MV-4-11 (cell line): Measurements from ENCODE around the gene CENPP.

Experiments used
- DNase-seq: peaks from one replicate; lab custom pipeline; 2025; lab: John Stamatoyannopoulos, UW

The CENPP gene

GRCh38 chr9:92313624-92314012 is 12.1 kb upstream of the CENPP start:
- DNase-seq = no peak

GRCh38 chr9:92315456-92315855 is 10.3 kb upstream of the CENPP start:
- DNase-seq = peak; percentile 25

- DNase-seq = no peak
Measured at GRCh38 chr9:92324431-92324830, 1.3 kb upstream of the CENPP start.

- DNase-seq = no peak
Measured at GRCh38 chr9:92324889-92325268, 874 bp upstream of the CENPP start.

- DNase-seq = peak; percentile 57
Measured at GRCh38 chr9:92325991-92326500, 293 bp downstream of the CENPP start.

- no peak for DNase-seq
Measured at GRCh38 chr9:92327283-92327850, 1.6 kb downstream of the CENPP start.

GRCh38 chr9:92328225-92328624 is 2.5 kb downstream of the CENPP start:
- peak; percentile 33 for DNase-seq

- no peak for DNase-seq
Measured at GRCh38 chr9:92332577-92333281, 7.0 kb downstream of the CENPP start.

GRCh38 chr9:92333282-92333634 is 7.5 kb downstream of the CENPP start:
- no peak for DNase-seq

GRCh38 chr9:92341578-92341977 is 15.8 kb downstream of the CENPP start:
- DNase-seq = no peak

GRCh38 chr9:92342825-92343488 is 17.2 kb downstream of the CENPP start:
- DNase-seq = peak; percentile 2

- DNase-seq = no peak
Measured at GRCh38 chr9:92345582-92345981, 19.8 kb downstream of the CENPP start.

- no peak for DNase-seq
Measured at GRCh38 chr9:92349771-92350739, 24.3 kb downstream of the CENPP start.

- DNase-seq = no peak
Measured at GRCh38 chr9:92350740-92351133, 25.0 kb downstream of the CENPP start.

- peak; percentile 79 for DNase-seq
Measured at GRCh38 chr9:92353051-92353450, 27.3 kb downstream of the CENPP start.

- peak; percentile 75 for DNase-seq
Measured at GRCh38 chr9:92359394-92359995, 33.7 kb downstream of the CENPP start.

- peak; percentile 82 for DNase-seq
Measured at GRCh38 chr9:92360083-92360482, 34.3 kb downstream of the CENPP start.

- no peak for DNase-seq
Measured at GRCh38 chr9:92369075-92369474, 43.3 kb downstream of the CENPP start.

GRCh38 chr9:92373167-92373566 is 47.4 kb downstream of the CENPP start:
- DNase-seq = no peak

- DNase-seq = no peak
Measured at GRCh38 chr9:92377876-92378275, 52.1 kb downstream of the CENPP start.

GRCh38 chr9:92378865-92379560 is 53.3 kb downstream of the CENPP start:
- no peak for DNase-seq
